Tibial artery (tissue), 4 donors: ENCODE measurements around the gene VEPH1.

ENCODE experiments used
- DNase-seq, 2 donors: peaks; one replicate each; pipeline ENCODE4 v3.0.0-alpha.2; 2019
- H3K27ac ChIP-seq, 2 donors: fragments of 200-600 bp; sonication (generic) in 1 of 2; 1 replicate in 1 of 2; 2 replicates in 1 of 2; pipeline ENCODE4 v1.5.1; 2018 to 2019; ENCODE audit warnings: mild to moderate bottlenecking in 1 of 2
- H3K27me3 ChIP-seq, 2 donors: fragments of 200-600 bp; sonication (generic) in 1 of 2; one replicate each; pipeline versions ENCODE4 v1.5.1 to v1.6.0; 2016 to 2019
- H3K36me3 ChIP-seq, 3 donors: fragments of 200-600 bp; sonication (generic) in 2 of 3; one replicate each; pipeline ENCODE4 v1.5.1; 2016 to 2019; ENCODE audit warnings: mild to moderate bottlenecking in 2 of 3
- H3K4me1 ChIP-seq, 4 donors: fragments of 200-600 bp; sonication (generic) in 2 of 4; 1 replicate in 3 of 4; 2 replicates in 1 of 4; pipeline ENCODE4 v1.5.1; 2016 to 2019
- H3K4me3 ChIP-seq, 2 donors: fragments of 200-600 bp; sonication (generic) in 1 of 2; 1 replicate in 1 of 2; 2 replicates in 1 of 2; pipeline ENCODE4 v1.5.1; 2018 to 2019; ENCODE audit warnings: mild to moderate bottlenecking in 2 of 2
- H3K9me3 ChIP-seq, 3 donors: fragments of 200-600 bp; sonication (generic) in 1 of 3; one replicate each; pipeline ENCODE4 v1.5.1; 2016 to 2019
- intact Hi-C: fragments of 100-400 bp; cut with DNase I; formaldehyde crosslinking; loops from one replicate; pipeline ENCODE4 v1.15.0; 2023; ENCODE audit warnings: low total_unique reads
- TF ChIP-seq, protein P1 (sequence below), 2 experiments: fragments of 200-600 bp in 1 of 2; fragments of 450-650 bp in 1 of 2; IDR thresholded peaks; one replicate each; pipeline ENCODE4 v1.5.1; 2017 to 2019; ENCODE audit warnings: antibody characterized with exemption in 2 of 2, mild to moderate bottlenecking in 1 of 2, moderate library complexity in 1 of 2

Gene VEPH1

DNA sequence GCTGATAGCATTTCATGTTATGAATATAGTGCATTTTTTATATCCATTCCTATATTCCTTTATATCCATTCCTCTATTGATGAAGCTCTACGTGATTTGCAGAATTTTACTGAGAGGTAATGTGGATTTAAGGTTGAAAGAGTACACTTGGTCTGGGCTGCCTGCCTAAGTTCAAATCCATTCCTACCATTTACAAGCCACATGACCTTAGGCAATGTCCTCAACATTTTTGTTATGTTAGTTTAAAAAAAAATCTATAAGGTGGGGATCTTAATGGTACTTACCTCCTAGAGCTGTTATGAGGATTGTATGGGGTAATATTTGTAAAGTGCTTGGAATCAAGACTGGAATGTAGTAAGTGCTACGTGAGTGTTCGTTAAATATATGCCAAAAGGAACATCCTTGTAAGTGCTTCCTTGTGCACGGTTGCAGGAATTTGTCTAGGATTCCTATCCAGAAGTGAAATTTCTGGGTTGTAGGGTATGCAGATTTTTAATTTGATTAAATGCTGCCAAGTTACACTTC, 11.2 kb upstream of the VEPH1 start:
- H3K4me1 ChIP-seq = no peaks in the 10 kb centered on the region
- no peak overlapping the region for H3K27ac ChIP-seq
- no peak overlapping the region for H3K4me3 ChIP-seq
- no peaks in the 10 kb centered on the region for H3K36me3 ChIP-seq
- TF ChIP-seq, protein P1, sequence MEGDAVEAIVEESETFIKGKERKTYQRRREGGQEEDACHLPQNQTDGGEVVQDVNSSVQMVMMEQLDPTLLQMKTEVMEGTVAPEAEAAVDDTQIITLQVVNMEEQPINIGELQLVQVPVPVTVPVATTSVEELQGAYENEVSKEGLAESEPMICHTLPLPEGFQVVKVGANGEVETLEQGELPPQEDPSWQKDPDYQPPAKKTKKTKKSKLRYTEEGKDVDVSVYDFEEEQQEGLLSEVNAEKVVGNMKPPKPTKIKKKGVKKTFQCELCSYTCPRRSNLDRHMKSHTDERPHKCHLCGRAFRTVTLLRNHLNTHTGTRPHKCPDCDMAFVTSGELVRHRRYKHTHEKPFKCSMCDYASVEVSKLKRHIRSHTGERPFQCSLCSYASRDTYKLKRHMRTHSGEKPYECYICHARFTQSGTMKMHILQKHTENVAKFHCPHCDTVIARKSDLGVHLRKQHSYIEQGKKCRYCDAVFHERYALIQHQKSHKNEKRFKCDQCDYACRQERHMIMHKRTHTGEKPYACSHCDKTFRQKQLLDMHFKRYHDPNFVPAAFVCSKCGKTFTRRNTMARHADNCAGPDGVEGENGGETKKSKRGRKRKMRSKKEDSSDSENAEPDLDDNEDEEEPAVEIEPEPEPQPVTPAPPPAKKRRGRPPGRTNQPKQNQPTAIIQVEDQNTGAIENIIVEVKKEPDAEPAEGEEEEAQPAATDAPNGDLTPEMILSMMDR (IDR thresholded peaks at IDR 0.05) = no peak
- intact Hi-C loops = no loop called here
- peaks cover 0 to 4% (median 0%) of the 10 kb centered on the region in 3 donors for H3K9me3 ChIP-seq
- no peak for DNase-seq
- H3K27me3 ChIP-seq = no peaks in the 10 kb centered on the region

DNA sequence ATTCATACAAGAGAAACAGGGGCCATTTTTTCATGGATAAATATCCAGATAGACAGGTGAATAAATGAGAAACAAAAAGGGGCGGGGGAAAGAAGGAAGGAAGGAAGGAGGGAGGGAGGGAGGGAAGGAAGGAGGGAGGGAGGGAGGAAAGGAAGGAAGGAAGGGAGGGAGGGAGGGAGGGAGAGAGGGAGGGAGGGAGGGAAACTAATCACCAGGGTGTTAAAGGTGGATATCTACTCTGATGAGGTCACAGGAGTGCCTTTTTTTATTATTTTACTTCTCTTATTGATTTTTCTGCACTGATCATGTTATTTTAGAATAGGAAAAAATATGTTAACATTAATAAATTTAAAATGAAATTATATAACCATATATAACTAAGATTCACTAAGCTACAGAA, 10.4 kb upstream of the VEPH1 start:
- H3K27ac ChIP-seq = no peak overlapping the region
- intact Hi-C loops = no loop called here

GRCh38 chr3:157512534-157512933, 9.3 kb upstream of the VEPH1 start:
- no peaks in the 10 kb centered on the region for H3K27me3 ChIP-seq
- no peak overlapping the region for H3K27ac ChIP-seq
- TF ChIP-seq, protein P1 (IDR thresholded peaks at IDR 0.05) = no peak
- intact Hi-C loops = no loop called here
- DNase-seq = no peak
- H3K4me3 ChIP-seq = no peak overlapping the region
- H3K9me3 ChIP-seq = no peaks in the 10 kb centered on the region
- no peaks in the 10 kb centered on the region for H3K4me1 ChIP-seq
- H3K36me3 ChIP-seq = no peaks in the 10 kb centered on the region

More for the DNA sequence above, 10.4 kb upstream of the VEPH1 start:
- Histone ChIP-seq H3K4me3 (no peak overlapping the region), H3K4me1 (no peaks in the 10 kb centered on the region), H3K36me3 (no peaks in the 10 kb centered on the region), H3K27me3 (no peaks in the 10 kb centered on the region), H3K9me3 (peaks cover 0 to under 1% (median 0%) of the 10 kb centered on the region in 3 donors)
- no peak for DNase-seq
- TF ChIP-seq, protein P1 (IDR thresholded peaks at IDR 0.05) = no peak

GRCh38 chr3:157508461-157508860, 5.2 kb upstream of the VEPH1 start:
- Histone ChIP-seq H3K27ac (no peak overlapping the region), H3K27me3 (no peaks in the 10 kb centered on the region), H3K4me1 (no peaks in the 10 kb centered on the region), H3K4me3 (no peak overlapping the region), H3K36me3 (no peaks in the 10 kb centered on the region), H3K9me3 (peaks cover 0 to 2% (median 0%) of the 10 kb centered on the region in 3 donors)
- intact Hi-C loops = no loop called here
- no peak for DNase-seq
- TF ChIP-seq, protein P1 (IDR thresholded peaks at IDR 0.05) = no peak

DNA sequence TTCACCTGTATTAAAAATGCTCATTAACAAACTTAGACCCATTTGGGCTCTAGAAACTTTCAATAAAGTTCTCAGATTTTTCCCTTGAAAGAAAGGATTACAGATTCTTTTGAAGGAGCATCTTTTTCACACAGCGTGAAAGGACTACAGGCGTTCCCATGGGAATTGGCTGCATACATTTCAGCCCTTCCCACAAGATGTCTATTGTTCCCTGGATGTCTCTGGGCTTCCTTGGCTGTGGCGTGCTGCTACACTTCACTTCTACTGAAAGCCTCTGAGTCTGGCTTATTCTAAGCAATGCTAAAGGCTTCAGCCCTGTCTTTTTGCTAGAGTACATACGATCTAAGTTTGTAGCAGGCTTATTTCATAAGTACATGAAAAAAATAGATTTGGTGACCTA, 1.4 kb downstream of the VEPH1 start:
- intact Hi-C loops = no loop called here
- Histone ChIP-seq H3K4me1 (peaks cover 0 to 12% (median 5%) of the 10 kb centered on the region in 4 donors), H3K9me3 (peaks cover 0 to 2% (median 0%) of the 10 kb centered on the region in 3 donors), H3K4me3 (no peak overlapping the region), H3K27me3 (no peaks in the 10 kb centered on the region), H3K36me3 (no peaks in the 10 kb centered on the region), H3K27ac (no peak overlapping the region)
- TF ChIP-seq, protein P1 (IDR thresholded peaks at IDR 0.05) = no peak
- DNase-seq = no peak

DNA sequence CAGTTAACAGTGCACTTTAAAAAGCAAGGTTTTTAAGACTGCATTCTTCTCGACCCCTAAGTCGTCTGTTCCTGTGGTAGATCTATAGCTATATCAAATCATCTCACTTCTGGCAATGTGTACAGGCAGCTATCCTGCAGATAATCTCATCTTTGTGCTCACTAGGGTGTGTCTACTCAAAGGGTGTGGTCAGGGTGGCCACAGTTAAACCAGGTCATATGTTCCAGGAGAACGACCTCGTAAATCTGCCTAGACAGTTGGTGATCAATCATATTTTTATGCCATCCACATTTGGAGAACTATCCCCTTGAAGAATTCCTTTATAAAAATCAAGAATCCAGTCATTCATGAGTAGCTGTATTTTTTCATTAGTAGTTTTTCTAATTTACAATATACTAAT, 3.0 kb downstream of the VEPH1 start:
- H3K4me3 ChIP-seq = no peak overlapping the region

More for the DNA sequence above, 3.0 kb downstream of the VEPH1 start:
- H3K4me1 ChIP-seq = peaks cover 0 to 12% (median 5%) of the 10 kb centered on the region in 4 donors
- no peak overlapping the region for H3K27ac ChIP-seq
- intact Hi-C loops = no loop called here
- DNase-seq = no peak
- no peaks in the 10 kb centered on the region for H3K27me3 ChIP-seq
- TF ChIP-seq, protein P1 (IDR thresholded peaks at IDR 0.05) = no peak
- H3K36me3 ChIP-seq = no peaks in the 10 kb centered on the region
- no peaks in the 10 kb centered on the region for H3K9me3 ChIP-seq
